Naive thymus-derived CD4-positive, alpha-beta T cell (primary cell): Measurements from ENCODE around the gene F12. TPM values are rescaled to one million over a fixed set of nuclear protein-coding genes. Genes with fewer than 3 reads are reported as not detected.

Experiments
- ATAC-seq: fragments of 150-1000 bp; cut with Tn5 transposase; 2 replicates; pipeline ENCODE4 v1.10.0; 2021; ENCODE audit warnings: mild to moderate bottlenecking, moderate library complexity
- CTCF ChIA-PET: fragments of 350-600 bp; sonication (Branson Sonifier 250); formaldehyde crosslinking; loops from one replicate; lab custom pipeline; 2021; ENCODE audit warnings: antibody characterized with exemption; lab: Charles Lee
- POLR2A ChIA-PET: fragments of 350-600 bp; sonication (Branson Sonifier 250); formaldehyde crosslinking; loops from one replicate; lab custom pipeline; 2021; ENCODE audit warnings: antibody characterized with exemption, inconsistent platforms; lab: Charles Lee
- DNase-seq, 9 donors: peaks; one replicate each; pipeline versions ENCODE4 v3.0.0 to v3.0.0-alpha.2; 2020 to 2022; ENCODE audit warnings: mixed read lengths in 1 of 9
- H3K27ac ChIP-seq: one replicate; pipeline ENCODE4 v1.7.0; 2013; ENCODE audit warnings: mild to moderate bottlenecking, low read depth, low read length, moderate library complexity
- H3K27me3 ChIP-seq, 2 donors: one replicate each; pipeline ENCODE4 v1.7.0; 2013; ENCODE audit warnings: low read length in 2 of 2, mild to moderate bottlenecking in 2 of 2, moderate library complexity in 2 of 2; ENCODE audit not compliant: control insufficient read depth in 2 of 2, insufficient read depth in 2 of 2
- H3K36me3 ChIP-seq, 3 experiments: 1 replicate in 2 of 3; 2 replicates in 1 of 3; pipeline ENCODE4 v1.7.0; 2013; ENCODE audit warnings: low read length in 3 of 3, mild to moderate bottlenecking in 3 of 3, moderate library complexity in 1 of 3; ENCODE audit not compliant: insufficient read depth in 3 of 3, control insufficient read depth in 2 of 3
- H3K4me1 ChIP-seq, 2 donors: one replicate each; pipeline ENCODE4 v1.7.0; 2013; ENCODE audit warnings: low read length in 2 of 2, mild to moderate bottlenecking in 2 of 2, moderate library complexity in 1 of 2; ENCODE audit not compliant: control insufficient read depth in 2 of 2, insufficient read depth in 2 of 2
- H3K4me3 ChIP-seq: 2 replicates; pipeline ENCODE4 v1.7.0; 2013; ENCODE audit warnings: mild to moderate bottlenecking, low read length
- H3K9me3 ChIP-seq, 3 experiments: 1 replicate in 2 of 3; 2 replicates in 1 of 3; pipeline ENCODE4 v1.7.0; 2013; ENCODE audit warnings: low read length in 3 of 3; ENCODE audit not compliant: control insufficient read depth in 2 of 3
- H3K27ac Mint-ChIP-seq, 9 donors: one replicate each; pipeline ENCODE4 v1.8.0; 2020 to 2022; ENCODE audit warnings: mixed read lengths in 9 of 9, mild to moderate bottlenecking in 8 of 9, moderate library complexity in 5 of 9, inconsistent platforms in 2 of 9
- H3K27me3 Mint-ChIP-seq, 5 donors: one replicate each; pipeline ENCODE4 v1.8.0; 2021 to 2022; ENCODE audit warnings: mixed read lengths in 5 of 5, mild to moderate bottlenecking in 1 of 5
- H3K36me3 Mint-ChIP-seq, 5 donors: one replicate each; pipeline ENCODE4 v1.8.0; 2020 to 2022; ENCODE audit warnings: mixed read lengths in 5 of 5, mild to moderate bottlenecking in 3 of 5, inconsistent platforms in 1 of 5
- H3K4me1 Mint-ChIP-seq, 7 donors: one replicate each; pipeline ENCODE4 v1.8.0; 2020 to 2022; ENCODE audit warnings: mixed read lengths in 7 of 7, mild to moderate bottlenecking in 3 of 7, inconsistent platforms in 1 of 7
- H3K4me3 Mint-ChIP-seq, 10 donors: one replicate each; pipeline ENCODE4 v1.8.0; 2020 to 2022; ENCODE audit warnings: mild to moderate bottlenecking in 10 of 10, mixed read lengths in 10 of 10, moderate library complexity in 6 of 10, inconsistent platforms in 2 of 10
- H3K9me3 Mint-ChIP-seq, 11 donors: one replicate each; pipeline ENCODE4 v1.8.0; 2020 to 2022; ENCODE audit warnings: mixed read lengths in 11 of 11, mild to moderate bottlenecking in 4 of 11, inconsistent platforms in 1 of 11, moderate library complexity in 1 of 11
- intact Hi-C, 2 donors: fragments of 100-400 bp; cut with micrococcal nuclease; formaldehyde crosslinking; loops; one replicate each; pipeline ENCODE4 v1.15.1; 2023
- polyA plus RNA-seq, 2 donors: library from polyadenylated mRNA; unstranded; fragments of 300-500 nt; fragmentation: Illumina TruSeq; gene quantifications; one replicate each; pipeline ENCODE4 v1.2.3, GENCODE V29; 2021
- total RNA-seq, 6 experiments: library from RNA in 5 of 6; stranded (reverse) in 5 of 6; gene quantifications; 1 replicate in 5 of 6; 2 replicates in 1 of 6; pipeline ENCODE4 v1.2.3 and lab custom pipeline; 2021 to 2026

Gene F12
- total and polyA plus RNA-seq, 7 experiments from 2014 or later = 0.16 to 2.1 (median 0.49) TPM; not detected in 3

DNA sequence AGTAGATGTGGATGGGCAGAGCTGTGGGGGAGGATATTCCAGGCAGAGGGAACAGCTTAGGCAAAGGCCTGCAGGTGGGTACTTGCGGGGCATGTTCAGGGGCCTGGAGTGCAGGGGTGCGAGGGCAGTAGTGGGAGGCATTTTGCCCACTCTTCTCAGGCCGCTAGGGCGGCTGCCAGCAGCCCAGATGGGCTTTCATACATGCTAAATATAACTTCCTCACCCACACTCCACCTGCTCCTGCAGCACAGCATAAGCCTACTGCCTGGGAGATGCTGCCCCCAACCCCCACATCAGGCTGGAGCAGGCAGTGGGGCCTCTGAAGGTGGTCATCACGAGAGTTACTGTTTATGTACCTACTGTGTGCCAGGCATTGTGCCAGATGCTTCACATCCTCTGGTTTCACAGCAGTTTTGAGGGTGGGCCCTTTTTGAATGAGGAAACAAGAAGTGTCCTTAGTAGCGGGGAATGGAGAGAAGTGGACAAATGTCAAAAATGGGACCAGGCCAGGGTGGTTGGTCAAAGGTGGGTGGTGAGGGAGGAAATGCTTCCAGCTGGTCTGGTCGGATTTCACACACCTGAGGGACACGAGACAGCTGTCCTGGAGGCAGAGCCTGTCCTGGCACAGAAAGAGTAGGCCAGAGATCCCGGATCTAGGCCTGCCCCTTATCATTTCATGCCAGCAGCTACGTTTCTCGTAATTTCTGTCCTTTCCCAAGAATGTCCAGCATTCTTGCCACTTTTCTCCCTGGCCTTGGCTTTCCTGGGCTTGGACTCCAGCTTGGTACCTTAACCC lies 39.5 kb downstream of the F12 start:
- Mint-ChIP-seq H3K4me3 (peak overlapping the region in 8 of 10 donors; percentile 12 to 75 (median 56)), H3K27ac (peak overlapping the region; percentile 50 to 96 (median 90)), H3K27me3 (no peaks in the 10 kb centered on the region), H3K4me1 (peaks cover 46 to 80% (median 69%) of the 10 kb centered on the region in 7 donors), H3K9me3 (no peaks in the 10 kb centered on the region), H3K36me3 (peaks cover 12 to 40% (median 18%) of the 10 kb centered on the region in 5 donors)
- H3K4me1 ChIP-seq = peaks cover 38 to 71% of the 10 kb centered on the region in 2 donors
- intact Hi-C loops = loop anchor here (1.0 to 2.0 kb wide), 5 partner anchors 8 to 127 kb away; partner anchors contain the start of genes LMAN2 (in 1 of the 2) and PDLIM7 (in 1 of the 2)
- no peaks in the 10 kb centered on the region for H3K27me3 ChIP-seq
- no peak overlapping the region for H3K4me3 ChIP-seq
- CTCF ChIA-PET = interaction anchor here (0.6 to 6.0 kb wide), 15 partner anchors 9 to 134 kb away, joined by 3 to 75 read pairs (median 7); partner anchors contain the start of genes LMAN2, PDLIM7, RGS14 and SLC34A1
- DNase-seq (no peak), ATAC-seq (no peak)
- H3K27ac ChIP-seq = peak overlapping the region; percentile 51
- no peaks in the 10 kb centered on the region for H3K9me3 ChIP-seq
- H3K36me3 ChIP-seq = peaks cover 25 to 67% (median 26%) of the 10 kb centered on the region in 3 experiments
- POLR2A ChIA-PET = interaction anchor here (0.6 to 7.3 kb wide), 17 partner anchors 9 to 85 kb away, joined by 3 to 123 read pairs (median 3); partner anchors contain the start of genes GRK6, LMAN2, PRR7 and RGS14

DNA sequence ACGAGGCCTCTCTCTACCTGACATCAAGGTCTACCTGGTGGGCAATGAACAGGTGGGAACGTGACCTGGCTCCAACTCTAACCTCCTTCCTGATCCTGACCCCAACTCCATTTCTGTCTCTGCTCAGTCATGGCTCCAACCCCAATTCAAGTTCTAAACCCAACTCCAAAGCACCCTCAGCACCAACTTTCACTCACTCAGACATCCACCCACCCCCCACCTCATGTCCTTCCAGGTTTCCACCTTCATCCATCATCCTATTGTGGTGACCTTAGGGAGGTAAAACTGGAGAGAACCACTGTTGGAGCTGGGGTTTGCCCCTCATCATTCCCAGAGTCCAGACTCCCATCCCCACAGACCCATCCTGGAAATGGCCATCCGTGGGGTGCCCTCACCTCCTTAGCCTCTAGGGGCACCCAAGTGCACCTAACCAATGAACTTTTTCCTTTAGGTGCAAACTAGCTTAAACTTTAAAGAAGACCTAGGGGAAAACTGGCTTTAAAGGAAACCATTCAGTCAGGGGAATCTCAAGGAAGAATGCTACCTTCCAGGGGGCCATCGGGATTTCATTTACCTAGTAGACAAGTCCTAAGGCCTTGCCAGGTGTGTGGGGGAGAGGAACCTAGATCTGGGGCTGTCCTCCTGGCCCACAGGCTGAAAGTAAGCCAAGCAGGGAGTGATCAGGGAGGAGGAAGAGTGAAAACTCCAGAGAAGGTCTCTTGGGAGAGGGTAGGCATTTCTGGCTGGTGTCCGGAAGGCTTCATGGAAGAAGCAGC lies 40.3 kb downstream of the F12 start:
- DNase-seq = peak in 3 of 9 donors; percentile 31 to 44 (median 40)
- peak overlapping the region in 9 of 10 donors; percentile 44 to 75 (median 55) for H3K4me3 Mint-ChIP-seq
- CTCF ChIA-PET = interaction anchor here (0.6 to 6.0 kb wide), 11 partner anchors 8 to 135 kb away, joined by 3 to 75 read pairs (median 6); partner anchors contain the start of genes PDLIM7 and SLC34A1

DNA sequence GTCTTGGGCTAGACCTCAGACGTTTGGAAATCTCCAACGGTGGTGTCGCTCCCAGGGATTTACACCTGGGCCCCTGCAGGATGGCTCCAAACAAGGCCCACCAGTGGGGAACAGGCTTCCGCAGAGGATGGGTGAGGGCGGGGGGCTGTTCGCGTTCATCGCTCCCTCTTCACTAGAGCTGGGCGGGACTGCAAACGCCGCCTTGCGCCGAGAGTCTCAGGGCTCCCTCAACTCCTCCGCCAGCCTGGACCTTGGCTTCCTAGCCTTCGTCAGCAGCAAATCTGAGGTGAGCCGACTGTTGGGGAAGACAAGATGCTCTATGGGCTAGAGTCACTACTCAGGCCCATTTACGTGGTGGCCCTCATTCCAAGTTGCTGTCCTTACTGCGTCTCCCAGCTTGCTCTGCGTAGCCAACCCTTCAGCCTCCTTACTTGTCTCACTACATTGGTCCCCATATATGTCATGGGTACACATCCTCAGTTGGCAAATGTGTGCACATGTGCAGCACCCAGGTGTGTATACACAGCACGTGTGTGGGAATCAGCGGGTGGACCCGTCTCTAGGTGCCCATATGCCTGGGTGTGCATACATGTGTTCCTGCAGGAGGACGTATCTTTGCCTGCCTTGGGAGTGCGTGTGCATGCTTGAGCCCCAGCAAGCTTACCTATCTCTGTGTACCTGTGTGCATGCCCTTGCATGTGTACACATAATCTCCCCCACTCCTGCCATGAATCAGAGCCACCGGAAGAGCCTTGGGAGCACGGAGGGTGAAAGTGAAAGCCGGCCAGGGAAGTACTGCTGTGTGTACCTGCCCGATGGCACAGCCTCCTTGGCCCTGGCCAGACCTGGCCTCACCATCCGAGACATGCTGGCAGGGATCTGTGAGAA lies 41.1 kb downstream of the F12 start:
- ChIA-PET CTCF (interaction anchor here (0.9 to 6.0 kb wide), 10 partner anchors 7 to 129 kb away, joined by 3 to 75 read pairs (median 8); partner anchors contain the start of genes PDLIM7 and SLC34A1), POLR2A (interaction anchor here (0.7 to 7.3 kb wide), 10 partner anchors 10 to 188 kb away, joined by 3 to 123 read pairs (median 4); partner anchors contain the start of genes PRR7 and RGS14)
- Mint-ChIP-seq H3K27me3 (no peaks in the 10 kb centered on the region), H3K36me3 (peaks cover 10 to 40% (median 18%) of the 10 kb centered on the region in 5 donors), H3K27ac (peak overlapping the region in 6 of 9 donors; percentile 14 to 91 (median 82)), H3K9me3 (no peaks in the 10 kb centered on the region), H3K4me1 (peaks cover 43 to 80% (median 65%) of the 10 kb centered on the region in 7 donors), H3K4me3 (peak overlapping the region in 4 of 10 donors; percentile 21 to 77 (median 45))
- Histone ChIP-seq H3K9me3 (no peaks in the 10 kb centered on the region), H3K4me3 (no peak overlapping the region), H3K36me3 (peaks cover 21 to 69% (median 26%) of the 10 kb centered on the region in 3 experiments), H3K27me3 (no peaks in the 10 kb centered on the region), H3K27ac (peak overlapping the region; percentile 22), H3K4me1 (peaks cover 45 to 71% of the 10 kb centered on the region in 2 donors)
- intact Hi-C loops = no loop called here
- ATAC-seq (no peak), DNase-seq (no peak)

More for the DNA sequence above, 40.3 kb downstream of the F12 start:
- H3K4me1 Mint-ChIP-seq = peaks cover 46 to 80% (median 66%) of the 10 kb centered on the region in 7 donors
- H3K4me1 ChIP-seq = peaks cover 45 to 71% of the 10 kb centered on the region in 2 donors
- H3K9me3 ChIP-seq = no peaks in the 10 kb centered on the region
- peaks cover 10 to 40% (median 18%) of the 10 kb centered on the region in 5 donors for H3K36me3 Mint-ChIP-seq
- no peaks in the 10 kb centered on the region for H3K9me3 Mint-ChIP-seq
- H3K27ac Mint-ChIP-seq = peak overlapping the region; percentile 50 to 96 (median 86)
- ATAC-seq = no peak
- intact Hi-C loops = no loop called here
- POLR2A ChIA-PET = interaction anchor here (0.6 to 7.3 kb wide), 12 partner anchors 9 to 78 kb away, joined by 3 to 123 read pairs (median 4); partner anchors contain the start of genes LMAN2, PRR7, RGS14 and SLC34A1
- H3K36me3 ChIP-seq = peaks cover 25 to 73% (median 26%) of the 10 kb centered on the region in 3 experiments
- peak overlapping the region; percentile 22 for H3K27ac ChIP-seq
- H3K27me3 ChIP-seq = no peaks in the 10 kb centered on the region
- no peak overlapping the region for H3K4me3 ChIP-seq
- H3K27me3 Mint-ChIP-seq = no peaks in the 10 kb centered on the region

DNA sequence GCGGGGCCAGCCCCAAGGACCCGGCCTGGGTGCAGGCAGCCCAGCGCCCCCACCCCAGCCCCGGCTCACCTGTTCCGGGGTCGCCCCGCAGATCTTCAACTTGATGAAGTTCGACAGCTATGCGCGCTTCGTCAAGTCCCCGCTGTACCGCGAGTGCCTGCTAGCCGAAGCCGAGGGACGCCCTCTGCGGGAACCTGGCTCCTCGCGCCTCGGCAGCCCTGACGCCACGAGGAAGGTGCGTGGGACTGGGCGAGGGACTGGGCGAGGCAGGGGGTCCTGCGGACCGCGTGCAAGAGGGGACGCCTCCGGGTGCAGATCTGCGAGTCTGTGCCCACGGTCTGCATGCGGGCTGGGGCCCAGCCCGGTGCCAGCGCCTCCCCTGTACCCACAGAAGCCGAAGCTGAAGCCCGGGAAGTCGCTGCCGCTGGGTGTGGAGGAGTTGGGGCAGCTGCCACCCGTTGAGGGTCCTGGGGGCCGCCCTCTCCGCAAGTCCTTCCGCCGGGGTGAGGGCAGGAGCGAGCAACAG lies 42.0 kb downstream of the F12 start:
- ChIA-PET CTCF (interaction anchor here (0.9 to 1.4 kb wide), 3 partner anchors 9 to 28 kb away, joined by 3 to 5 read pairs (median 3); no protein-coding TSS in a partner anchor), POLR2A (interaction anchor here (0.6 to 1.5 kb wide), 2 partner anchors 9 to 36 kb away, joined by 3 to 5 read pairs; no protein-coding TSS in a partner anchor)
- peaks cover 46 to 80% (median 65%) of the 10 kb centered on the region in 7 donors for H3K4me1 Mint-ChIP-seq
- no peak overlapping the region for H3K27ac Mint-ChIP-seq
- H3K36me3 Mint-ChIP-seq = peaks cover 10 to 36% (median 18%) of the 10 kb centered on the region in 5 donors
- Histone ChIP-seq H3K4me1 (peaks cover 40 to 65% of the 10 kb centered on the region in 2 donors), H3K27ac (no peak overlapping the region), H3K27me3 (no peaks in the 10 kb centered on the region), H3K36me3 (peaks cover 21 to 69% (median 26%) of the 10 kb centered on the region in 3 experiments), H3K4me3 (no peak overlapping the region), H3K9me3 (no peaks in the 10 kb centered on the region)
- ATAC-seq = no peak
- no peaks in the 10 kb centered on the region for H3K27me3 Mint-ChIP-seq
- intact Hi-C loops = no loop called here
- no peaks in the 10 kb centered on the region for H3K9me3 Mint-ChIP-seq
- DNase-seq = no peak
- peak overlapping the region in 2 of 10 donors; percentile 21 to 29 for H3K4me3 Mint-ChIP-seq

DNA sequence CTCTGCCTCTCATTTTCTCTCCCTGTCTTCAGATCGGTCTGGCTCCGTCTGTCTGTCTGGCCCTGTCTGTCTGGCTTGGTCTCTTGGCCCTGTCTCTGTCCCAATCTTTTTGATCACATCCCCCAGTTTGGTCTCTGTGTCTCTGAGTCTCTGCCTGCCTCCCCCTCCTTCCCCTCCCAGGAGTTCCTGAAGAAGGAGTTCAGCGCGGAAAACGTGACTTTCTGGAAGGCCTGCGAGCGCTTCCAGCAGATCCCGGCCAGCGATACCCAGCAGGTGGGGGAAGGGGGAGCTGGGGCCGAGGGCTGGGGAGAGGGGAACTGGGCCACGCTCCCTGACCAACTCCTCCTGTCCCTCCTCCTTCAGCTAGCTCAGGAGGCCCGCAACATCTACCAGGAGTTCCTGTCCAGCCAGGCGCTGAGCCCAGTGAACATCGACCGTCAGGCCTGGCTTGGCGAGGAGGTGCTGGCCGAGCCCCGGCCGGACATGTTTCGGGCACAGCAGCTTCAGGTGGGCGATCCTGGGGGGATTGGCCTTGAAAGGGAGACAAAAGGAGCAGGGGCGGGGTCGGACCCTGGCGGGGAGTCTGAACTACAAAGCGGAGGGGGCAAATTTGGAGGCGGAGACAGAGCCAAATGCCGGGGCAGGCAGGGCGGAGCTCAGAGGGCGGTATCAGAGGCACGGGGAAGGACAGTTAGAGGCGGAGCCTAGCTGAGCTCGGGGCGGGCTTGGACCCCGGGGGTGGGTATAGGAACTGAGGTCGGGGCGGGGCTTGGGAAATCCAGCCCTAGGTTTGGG lies 42.6 kb downstream of the F12 start:
- intact Hi-C loops = no loop called here
- DNase-seq = no peak
- Mint-ChIP-seq H3K4me3 (peak overlapping the region in 1 of 10 donors; percentile 41), H3K36me3 (peaks cover 10 to 38% (median 18%) of the 10 kb centered on the region in 5 donors), H3K27me3 (no peaks in the 10 kb centered on the region), H3K4me1 (peaks cover 46 to 80% (median 65%) of the 10 kb centered on the region in 7 donors), H3K9me3 (no peaks in the 10 kb centered on the region), H3K27ac (peak overlapping the region in 5 of 9 donors; percentile 43 to 92 (median 69))
- Histone ChIP-seq H3K36me3 (peaks cover 21 to 64% (median 26%) of the 10 kb centered on the region in 3 experiments), H3K27ac (peak overlapping the region; percentile 56), H3K9me3 (no peaks in the 10 kb centered on the region), H3K4me1 (peaks cover 40 to 65% of the 10 kb centered on the region in 2 donors), H3K27me3 (no peaks in the 10 kb centered on the region), H3K4me3 (no peak overlapping the region)
- ChIA-PET CTCF (interaction anchor here (0.8 to 1.4 kb wide), 4 partner anchors 8 to 28 kb away, joined by 3 to 5 read pairs (median 3); no protein-coding TSS in a partner anchor), POLR2A (interaction anchor here (0.6 to 4.4 kb wide), 4 partner anchors 8 to 36 kb away, joined by 3 to 15 read pairs (median 6); partner anchors contain the start of gene SLC34A1)
- ATAC-seq = no peak
